PFSK-1 (cell line): ENCODE measurements around the gene BMP2K.

Experiments used
- POLR2AphosphoS5 ChIP-seq: IDR thresholded peaks from 2 replicates; pipeline ENCODE4 v1.6.1; 2012; ENCODE audit warnings: low read depth, mild to moderate bottlenecking, control low read depth, low read length, moderate library complexity
- TAF1 ChIP-seq: IDR thresholded peaks from 2 replicates; pipeline ENCODE4 v1.6.1; 2012; ENCODE audit warnings: low read length, control low read depth, borderline replicate concordance; ENCODE audit not compliant: insufficient read depth
- TF ChIP-seq, protein P1 (sequence below), 2 experiments: IDR thresholded peaks; 2 replicates each; pipeline versions ENCODE4 v1.6.1 to v1.8.0; 2011 to 2012; ENCODE audit warnings: low read depth in 2 of 2, low read length in 2 of 2, control low read depth in 1 of 2, inconsistent platforms in 1 of 2, mild to moderate bottlenecking in 1 of 2, moderate library complexity in 1 of 2; ENCODE audit not compliant: insufficient read depth in 1 of 2

DNA sequence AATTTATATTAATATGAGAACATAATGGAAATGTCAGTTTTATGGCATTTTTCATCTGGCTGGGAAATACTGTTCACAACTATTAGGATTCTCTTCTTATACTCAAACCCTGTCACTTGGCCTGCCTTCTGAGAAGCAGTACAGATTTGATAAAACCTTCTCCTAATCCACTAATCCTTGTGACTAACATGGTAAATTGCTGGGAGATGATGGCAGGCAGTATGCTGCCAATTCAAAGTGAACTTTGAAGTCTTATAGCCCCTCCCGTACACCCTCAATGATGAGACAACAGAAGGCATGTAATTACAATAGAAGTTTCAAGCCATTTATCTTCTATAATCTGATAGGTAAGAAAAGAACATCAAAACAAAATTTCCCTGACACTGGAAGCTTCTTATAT lies 126.1 kb downstream of the BMP2K start:
- TF ChIP-seq, protein P1, sequence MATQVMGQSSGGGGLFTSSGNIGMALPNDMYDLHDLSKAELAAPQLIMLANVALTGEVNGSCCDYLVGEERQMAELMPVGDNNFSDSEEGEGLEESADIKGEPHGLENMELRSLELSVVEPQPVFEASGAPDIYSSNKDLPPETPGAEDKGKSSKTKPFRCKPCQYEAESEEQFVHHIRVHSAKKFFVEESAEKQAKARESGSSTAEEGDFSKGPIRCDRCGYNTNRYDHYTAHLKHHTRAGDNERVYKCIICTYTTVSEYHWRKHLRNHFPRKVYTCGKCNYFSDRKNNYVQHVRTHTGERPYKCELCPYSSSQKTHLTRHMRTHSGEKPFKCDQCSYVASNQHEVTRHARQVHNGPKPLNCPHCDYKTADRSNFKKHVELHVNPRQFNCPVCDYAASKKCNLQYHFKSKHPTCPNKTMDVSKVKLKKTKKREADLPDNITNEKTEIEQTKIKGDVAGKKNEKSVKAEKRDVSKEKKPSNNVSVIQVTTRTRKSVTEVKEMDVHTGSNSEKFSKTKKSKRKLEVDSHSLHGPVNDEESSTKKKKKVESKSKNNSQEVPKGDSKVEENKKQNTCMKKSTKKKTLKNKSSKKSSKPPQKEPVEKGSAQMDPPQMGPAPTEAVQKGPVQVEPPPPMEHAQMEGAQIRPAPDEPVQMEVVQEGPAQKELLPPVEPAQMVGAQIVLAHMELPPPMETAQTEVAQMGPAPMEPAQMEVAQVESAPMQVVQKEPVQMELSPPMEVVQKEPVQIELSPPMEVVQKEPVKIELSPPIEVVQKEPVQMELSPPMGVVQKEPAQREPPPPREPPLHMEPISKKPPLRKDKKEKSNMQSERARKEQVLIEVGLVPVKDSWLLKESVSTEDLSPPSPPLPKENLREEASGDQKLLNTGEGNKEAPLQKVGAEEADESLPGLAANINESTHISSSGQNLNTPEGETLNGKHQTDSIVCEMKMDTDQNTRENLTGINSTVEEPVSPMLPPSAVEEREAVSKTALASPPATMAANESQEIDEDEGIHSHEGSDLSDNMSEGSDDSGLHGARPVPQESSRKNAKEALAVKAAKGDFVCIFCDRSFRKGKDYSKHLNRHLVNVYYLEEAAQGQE (IDR thresholded peaks at IDR 0.05; ENCODE audit: insufficient read depth in 1 of 2, low read depth in 2 of 2, low read length in 2 of 2): no peak
- TF ChIP-seq TAF1 (no peak), POLR2AphosphoS5 (no peak)
